ENCODE measurements around the gene TRPM2.

Gene TRPM2

GRCh38 chr21:44345495-44345894 is 7.9 kb upstream of the TRPM2 start:
- Histone ChIP-seq H3K4me1 (ENCODE audit: control insufficient read depth in 2 of 2, insufficient read depth in 2 of 2, low read length in 2 of 2) (peaks cover 0 to 6% of the 10 kb centered on the region in 2 donors), H3K4me3 (ENCODE audit: low read length in 2 of 2) (no peak overlapping the region), H3K9ac (ENCODE audit: low read depth in 1 of 2, low read length in 2 of 2) (no peak overlapping the region), H3K9me3 (ENCODE audit: control insufficient read depth in 2 of 2, low read length in 2 of 2) (no peaks in the 10 kb centered on the region), H3K27me3 (ENCODE audit: control insufficient read depth in 2 of 2, insufficient read depth in 2 of 2, low read length in 2 of 2) (peaks cover 9 to 12% of the 10 kb centered on the region in 2 donors), H3K36me3 (ENCODE audit: control insufficient read depth in 2 of 2, insufficient read depth in 2 of 2, low read length in 2 of 2) (no peaks in the 10 kb centered on the region), H3K27ac (ENCODE audit: low read depth in 2 of 2, low read length in 2 of 2) (no peak overlapping the region)

GRCh38 chr21:44347911-44348451 is 5.4 kb upstream of the TRPM2 start:
- H3K9me3 ChIP-seq (ENCODE audit: control insufficient read depth in 2 of 2, low read length in 2 of 2) = no peaks in the 10 kb centered on the region
- H3K27ac ChIP-seq (ENCODE audit: low read depth in 2 of 2, low read length in 2 of 2) = no peak overlapping the region
- H3K9ac ChIP-seq (ENCODE audit: low read depth in 1 of 2, low read length in 2 of 2) = no peak overlapping the region
- H3K4me1 ChIP-seq (ENCODE audit: control insufficient read depth in 2 of 2, insufficient read depth in 2 of 2, low read length in 2 of 2) = peaks cover 3 to 6% of the 10 kb centered on the region in 2 donors
- H3K36me3 ChIP-seq (ENCODE audit: control insufficient read depth in 2 of 2, insufficient read depth in 2 of 2, low read length in 2 of 2) = no peaks in the 10 kb centered on the region
- no peak overlapping the region for H3K4me3 ChIP-seq (ENCODE audit: low read length in 2 of 2)
- H3K27me3 ChIP-seq (ENCODE audit: control insufficient read depth in 2 of 2, insufficient read depth in 2 of 2, low read length in 2 of 2) = peaks cover 16 to 22% of the 10 kb centered on the region in 2 donors

DNA sequence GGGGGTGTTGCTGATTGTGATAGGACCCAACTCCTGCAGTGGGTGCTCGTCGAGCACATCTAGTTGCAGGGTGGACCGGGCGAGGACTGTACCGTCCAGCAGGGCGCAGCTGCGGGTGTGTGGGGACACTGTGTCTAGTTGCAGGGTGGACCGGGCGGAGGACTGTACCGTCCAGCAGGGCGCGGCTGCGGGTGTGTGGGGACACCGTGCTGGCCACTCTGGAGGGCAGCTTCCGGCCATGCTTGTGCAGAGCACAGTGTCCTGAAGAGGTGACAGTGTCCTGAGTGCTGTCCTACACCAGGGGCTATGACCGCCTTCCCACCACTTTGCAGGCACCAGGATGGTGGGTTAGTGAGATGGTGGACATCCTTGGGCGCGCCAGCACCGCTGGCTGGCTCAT is 4.6 kb upstream of the TRPM2 start:
- H3K27me3 ChIP-seq (ENCODE audit: control insufficient read depth in 2 of 2, insufficient read depth in 2 of 2, low read length in 2 of 2) = peaks cover 16 to 22% of the 10 kb centered on the region in 2 donors
- no peak overlapping the region for H3K4me3 ChIP-seq (ENCODE audit: low read length in 2 of 2)
- no peak overlapping the region for H3K9ac ChIP-seq (ENCODE audit: low read depth in 1 of 2, low read length in 2 of 2)
- no peak overlapping the region for H3K27ac ChIP-seq (ENCODE audit: low read depth in 2 of 2, low read length in 2 of 2)
- H3K4me1 ChIP-seq (ENCODE audit: control insufficient read depth in 2 of 2, insufficient read depth in 2 of 2, low read length in 2 of 2) = peaks cover 3 to 6% of the 10 kb centered on the region in 2 donors
- no peaks in the 10 kb centered on the region for H3K36me3 ChIP-seq (ENCODE audit: control insufficient read depth in 2 of 2, insufficient read depth in 2 of 2, low read length in 2 of 2)
- no peaks in the 10 kb centered on the region for H3K9me3 ChIP-seq (ENCODE audit: control insufficient read depth in 2 of 2, low read length in 2 of 2)

DNA sequence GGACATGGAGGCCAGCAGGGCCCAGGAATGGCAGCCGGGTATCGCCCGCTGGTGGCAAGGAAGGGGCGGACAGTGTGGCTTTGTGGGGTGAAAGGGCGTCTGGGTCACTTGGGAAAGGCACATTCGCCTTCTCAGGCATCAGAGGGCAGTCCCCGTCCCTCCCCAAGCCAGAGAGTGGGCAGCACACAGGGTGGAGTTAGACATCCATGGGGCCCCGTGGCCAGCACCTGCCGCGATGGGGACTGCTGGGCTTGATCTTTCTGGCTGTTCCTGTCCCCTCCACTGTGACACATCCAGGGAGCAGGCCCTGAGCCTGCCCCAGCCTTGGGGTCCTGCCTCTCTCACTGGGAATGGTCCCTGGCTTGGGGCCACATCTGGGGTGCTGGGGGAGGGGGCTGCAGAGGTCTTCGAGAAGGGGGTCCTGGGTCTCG is 4.0 kb upstream of the TRPM2 start:
- H3K36me3 ChIP-seq (ENCODE audit: control insufficient read depth in 2 of 2, insufficient read depth in 2 of 2, low read length in 2 of 2) = no peaks in the 10 kb centered on the region
- H3K4me1 ChIP-seq (ENCODE audit: control insufficient read depth in 2 of 2, insufficient read depth in 2 of 2, low read length in 2 of 2) = peaks cover 3 to 6% of the 10 kb centered on the region in 2 donors
- H3K27ac ChIP-seq (ENCODE audit: low read depth in 2 of 2, low read length in 2 of 2) = no peak overlapping the region
- H3K9me3 ChIP-seq (ENCODE audit: control insufficient read depth in 2 of 2, low read length in 2 of 2) = no peaks in the 10 kb centered on the region
- no peak overlapping the region for H3K4me3 ChIP-seq (ENCODE audit: low read length in 2 of 2)
- H3K27me3 ChIP-seq (ENCODE audit: control insufficient read depth in 2 of 2, insufficient read depth in 2 of 2, low read length in 2 of 2) = peaks cover 16 to 22% of the 10 kb centered on the region in 2 donors
- no peak overlapping the region for H3K9ac ChIP-seq (ENCODE audit: low read depth in 1 of 2, low read length in 2 of 2)

GRCh38 chr21:44349847-44350772 is 3.3 kb upstream of the TRPM2 start:
- Histone ChIP-seq H3K27ac (ENCODE audit: low read depth in 2 of 2, low read length in 2 of 2) (no peak overlapping the region), H3K9ac (ENCODE audit: low read depth in 1 of 2, low read length in 2 of 2) (no peak overlapping the region), H3K4me3 (ENCODE audit: low read length in 2 of 2) (no peak overlapping the region), H3K36me3 (ENCODE audit: control insufficient read depth in 2 of 2, insufficient read depth in 2 of 2, low read length in 2 of 2) (no peaks in the 10 kb centered on the region), H3K4me1 (ENCODE audit: control insufficient read depth in 2 of 2, insufficient read depth in 2 of 2, low read length in 2 of 2) (peaks cover 3 to 6% of the 10 kb centered on the region in 2 donors), H3K27me3 (ENCODE audit: control insufficient read depth in 2 of 2, insufficient read depth in 2 of 2, low read length in 2 of 2) (peaks cover 16 to 22% of the 10 kb centered on the region in 2 donors), H3K9me3 (ENCODE audit: control insufficient read depth in 2 of 2, low read length in 2 of 2) (no peaks in the 10 kb centered on the region)

- Histone ChIP-seq H3K27me3 (ENCODE audit: control insufficient read depth in 2 of 2, insufficient read depth in 2 of 2, low read length in 2 of 2) (peaks cover 16 to 22% of the 10 kb centered on the region in 2 donors), H3K9me3 (ENCODE audit: control insufficient read depth in 2 of 2, low read length in 2 of 2) (no peaks in the 10 kb centered on the region), H3K4me3 (ENCODE audit: low read length in 2 of 2) (no peak overlapping the region), H3K9ac (ENCODE audit: low read depth in 1 of 2, low read length in 2 of 2) (no peak overlapping the region), H3K27ac (ENCODE audit: low read depth in 2 of 2, low read length in 2 of 2) (no peak overlapping the region), H3K4me1 (ENCODE audit: control insufficient read depth in 2 of 2, insufficient read depth in 2 of 2, low read length in 2 of 2) (peaks cover 3 to 6% of the 10 kb centered on the region in 2 donors), H3K36me3 (ENCODE audit: control insufficient read depth in 2 of 2, insufficient read depth in 2 of 2, low read length in 2 of 2) (no peaks in the 10 kb centered on the region)
These were observed 2.5 kb upstream of the TRPM2 start for GRCh38 chr21:44350773-44351481.

DNA sequence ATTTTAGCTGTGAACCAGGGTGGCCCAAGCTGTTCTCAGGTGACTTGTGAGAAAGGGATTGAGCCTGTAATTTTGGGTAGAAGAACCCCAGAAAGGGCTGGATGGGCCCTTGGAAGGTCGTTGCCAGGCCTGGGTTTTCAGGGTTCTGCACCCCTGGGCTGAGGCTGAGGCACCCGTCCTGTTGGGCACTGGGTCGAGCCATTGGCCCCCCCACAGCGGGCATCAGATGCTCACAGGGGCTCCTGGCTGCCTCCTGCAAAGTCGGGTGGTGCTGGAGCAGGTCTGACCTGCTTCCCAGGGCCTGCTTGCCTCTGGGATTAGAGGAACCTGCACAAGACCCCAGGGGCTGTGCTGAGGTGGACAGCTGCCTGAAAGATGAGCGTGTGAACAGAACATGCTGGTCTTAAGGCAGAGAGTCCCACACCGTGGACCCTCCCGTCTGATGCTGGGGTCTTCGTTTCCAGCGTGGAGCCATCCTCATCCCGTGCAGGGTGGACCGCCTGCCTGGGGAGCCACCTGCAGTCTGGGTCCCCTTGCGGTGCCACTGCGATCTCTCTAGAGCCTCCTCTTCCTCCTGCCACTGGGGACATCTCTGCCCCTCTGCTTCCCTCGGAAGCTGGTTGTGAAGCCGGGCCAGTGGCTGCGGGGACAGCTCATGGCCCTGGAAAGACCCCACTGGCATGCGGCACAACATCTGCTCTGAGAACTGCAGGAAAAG is 1.7 kb upstream of the TRPM2 start:
- no peak overlapping the region for H3K4me3 ChIP-seq (ENCODE audit: low read length in 2 of 2)
- H3K9ac ChIP-seq (ENCODE audit: low read depth in 1 of 2, low read length in 2 of 2) = no peak overlapping the region
- H3K36me3 ChIP-seq (ENCODE audit: control insufficient read depth in 2 of 2, insufficient read depth in 2 of 2, low read length in 2 of 2) = no peaks in the 10 kb centered on the region
- H3K9me3 ChIP-seq (ENCODE audit: control insufficient read depth in 2 of 2, low read length in 2 of 2) = no peaks in the 10 kb centered on the region
- peaks cover 15 to 22% of the 10 kb centered on the region in 2 donors for H3K27me3 ChIP-seq (ENCODE audit: control insufficient read depth in 2 of 2, insufficient read depth in 2 of 2, low read length in 2 of 2)
- H3K4me1 ChIP-seq (ENCODE audit: control insufficient read depth in 2 of 2, insufficient read depth in 2 of 2, low read length in 2 of 2) = peaks cover 3 to 6% of the 10 kb centered on the region in 2 donors
- H3K27ac ChIP-seq (ENCODE audit: low read depth in 2 of 2, low read length in 2 of 2) = no peak overlapping the region

- Histone ChIP-seq H3K9me3 (ENCODE audit: control insufficient read depth in 2 of 2, low read length in 2 of 2) (no peaks in the 10 kb centered on the region), H3K27ac (ENCODE audit: low read depth in 2 of 2, low read length in 2 of 2) (peak overlapping the region; percentile 34 to 39), H3K36me3 (ENCODE audit: control insufficient read depth in 2 of 2, insufficient read depth in 2 of 2, low read length in 2 of 2) (no peaks in the 10 kb centered on the region), H3K27me3 (ENCODE audit: control insufficient read depth in 2 of 2, insufficient read depth in 2 of 2, low read length in 2 of 2) (peaks cover 14 to 22% of the 10 kb centered on the region in 2 donors), H3K4me1 (ENCODE audit: control insufficient read depth in 2 of 2, insufficient read depth in 2 of 2, low read length in 2 of 2) (peaks cover 3 to 6% of the 10 kb centered on the region in 2 donors), H3K9ac (ENCODE audit: low read depth in 1 of 2, low read length in 2 of 2) (no peak overlapping the region), H3K4me3 (ENCODE audit: low read length in 2 of 2) (no peak overlapping the region)
These were observed 1.1 kb upstream of the TRPM2 start for GRCh38 chr21:44352253-44352860.

DNA sequence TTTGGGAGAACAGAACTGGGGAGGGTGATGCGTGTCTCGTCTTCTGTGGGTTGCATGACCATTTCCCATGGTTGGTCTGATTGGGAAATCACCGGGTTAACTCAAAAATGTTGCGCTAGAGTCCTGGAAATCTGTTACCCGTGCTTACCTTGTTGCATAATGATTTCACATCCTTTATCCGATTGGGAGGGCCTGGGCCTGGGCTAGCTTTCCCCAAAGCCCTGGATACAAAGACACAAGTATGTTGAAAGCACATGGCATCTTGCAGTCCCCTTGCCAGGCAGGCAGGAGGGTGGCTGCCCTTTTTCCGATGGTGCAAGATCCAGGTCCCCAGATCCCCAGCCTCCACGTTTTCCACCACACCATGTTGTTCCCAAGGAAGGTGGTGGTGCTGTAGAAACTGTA is 582 bp downstream of the TRPM2 start:
- peaks cover 2 to 3% of the 10 kb centered on the region in 2 donors for H3K4me1 ChIP-seq (ENCODE audit: control insufficient read depth in 2 of 2, insufficient read depth in 2 of 2, low read length in 2 of 2)
- peak overlapping the region; percentile 31 to 39 for H3K27ac ChIP-seq (ENCODE audit: low read depth in 2 of 2, low read length in 2 of 2)
- H3K27me3 ChIP-seq (ENCODE audit: control insufficient read depth in 2 of 2, insufficient read depth in 2 of 2, low read length in 2 of 2) = peaks cover 9 to 20% of the 10 kb centered on the region in 2 donors
- H3K9ac ChIP-seq (ENCODE audit: low read depth in 1 of 2, low read length in 2 of 2) = peak overlapping the region in 1 of 2 donors; percentile 47
- peak overlapping the region; percentile 38 to 51 for H3K4me3 ChIP-seq (ENCODE audit: low read length in 2 of 2)
- no peaks in the 10 kb centered on the region for H3K9me3 ChIP-seq (ENCODE audit: control insufficient read depth in 2 of 2, low read length in 2 of 2)
- H3K36me3 ChIP-seq (ENCODE audit: control insufficient read depth in 2 of 2, insufficient read depth in 2 of 2, low read length in 2 of 2) = no peaks in the 10 kb centered on the region

All from mucosa of rectum (tissue), 2 donors.